ENCODE results near the gene HUWE1.

HUWE1 gene

DNA sequence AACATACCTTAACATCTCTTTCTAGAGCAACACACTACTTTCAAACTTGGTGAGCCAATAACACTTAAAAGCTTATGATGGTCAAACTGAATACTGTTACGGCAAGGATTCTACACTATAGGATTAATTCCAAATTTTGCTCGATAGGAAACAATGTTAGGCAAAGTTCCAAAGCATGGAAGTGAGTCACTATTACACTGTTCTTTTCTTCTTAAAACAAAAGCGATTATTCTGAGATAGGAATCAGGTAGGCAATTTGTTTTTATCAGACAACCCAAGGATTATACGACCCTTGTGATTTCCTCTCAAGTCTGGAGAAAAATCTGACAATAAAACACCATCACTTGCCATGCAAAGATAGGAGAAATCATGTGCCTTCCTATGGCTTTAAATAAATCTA is 81.5 kb downstream of the HUWE1 start:
- Histone ChIP-seq H3K27ac (ENCODE audit: low read depth, low read length) (no peak overlapping the region), H3K23ac (ENCODE audit: low read length) (no peak overlapping the region), H3K36me3 (ENCODE audit: control insufficient read depth, insufficient read depth, low read length) (peaks cover 6% of the 10 kb centered on the region), H3K4me1 (ENCODE audit: control insufficient read depth, low read depth, low read length) (no peaks in the 10 kb centered on the region), H3K18ac (ENCODE audit: low read length) (no peak overlapping the region), H3K27me3 (ENCODE audit: insufficient read depth, low read length, poor library complexity) (no peaks in the 10 kb centered on the region), H3K9ac (ENCODE audit: low read length) (no peak overlapping the region), H3K56ac (ENCODE audit: low read length) (no peak overlapping the region), H2BK5ac (ENCODE audit: low read length) (no peak overlapping the region), H3K79me2 (ENCODE audit: control insufficient read depth, insufficient read depth, low read length) (no peaks in the 10 kb centered on the region), H2BK15ac (replicated peaks; ENCODE audit: low read depth) (no peak overlapping the region), H4K8ac (ENCODE audit: low read depth, low read length) (no peak overlapping the region), H3K4ac (ENCODE audit: low read depth, low read length) (no peak overlapping the region), H3K4me3 (ENCODE audit: low read length) (no peak overlapping the region), H2AK5ac (ENCODE audit: low read length) (no peak overlapping the region), H4K5ac (ENCODE audit: low read length) (no peak overlapping the region), H2BK120ac (ENCODE audit: low read depth, low read length) (no peak overlapping the region), H3K4me2 (ENCODE audit: low read length) (no peak overlapping the region), H3K79me1 (ENCODE audit: low read length) (no peaks in the 10 kb centered on the region)
- DNase-seq, result no peak
- no CpG with 5 or more reads among the region's 4 CpGs for WGBS (ENCODE audit: extremely low coverage, insufficient coverage, low lambda C conversion rate)

DNA sequence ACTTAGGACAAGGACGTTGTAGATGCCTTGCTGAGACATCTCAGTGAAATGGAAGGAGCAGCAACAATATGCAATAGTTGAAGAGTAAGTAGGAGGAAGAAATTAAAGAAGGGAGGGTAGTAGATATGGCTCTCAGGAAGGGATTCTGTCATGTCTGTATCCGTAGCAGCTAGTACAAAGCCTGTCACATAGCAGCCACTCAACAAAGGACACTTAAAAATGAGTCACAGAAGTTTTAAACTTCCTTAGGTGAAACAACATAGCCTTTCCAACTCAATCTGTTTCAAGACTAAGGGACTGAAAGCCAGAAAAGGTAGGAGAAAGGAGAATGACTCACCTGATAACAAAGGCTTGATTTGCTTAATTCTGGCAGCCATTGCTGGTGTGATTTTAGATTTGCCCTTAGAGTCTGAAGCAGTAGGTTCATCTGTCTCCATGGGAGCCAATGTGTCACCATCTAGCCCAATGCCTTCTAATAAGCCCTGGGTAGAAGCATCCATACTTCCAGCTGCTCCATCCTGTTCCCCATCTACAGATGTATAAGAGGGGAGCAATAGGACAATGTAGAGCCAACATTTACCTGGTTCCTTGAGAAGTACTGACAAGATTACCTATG is 86.6 kb downstream of the HUWE1 start:
- Histone ChIP-seq H3K4ac (ENCODE audit: low read depth, low read length) (no peak overlapping the region), H4K5ac (ENCODE audit: low read length) (no peak overlapping the region), H3K23ac (ENCODE audit: low read length) (no peak overlapping the region), H2BK120ac (ENCODE audit: low read depth, low read length) (no peak overlapping the region), H2BK15ac (replicated peaks; ENCODE audit: low read depth) (no peak overlapping the region), H3K9ac (ENCODE audit: low read length) (no peak overlapping the region), H3K4me3 (ENCODE audit: low read length) (no peak overlapping the region), H3K27ac (ENCODE audit: low read depth, low read length) (no peak overlapping the region), H3K4me1 (ENCODE audit: control insufficient read depth, low read depth, low read length) (no peaks in the 10 kb centered on the region), H3K79me1 (ENCODE audit: low read length) (no peaks in the 10 kb centered on the region), H3K79me2 (ENCODE audit: control insufficient read depth, insufficient read depth, low read length) (no peaks in the 10 kb centered on the region), H3K36me3 (ENCODE audit: control insufficient read depth, insufficient read depth, low read length) (peaks cover 7% of the 10 kb centered on the region), H4K8ac (ENCODE audit: low read depth, low read length) (no peak overlapping the region), H2BK5ac (ENCODE audit: low read length) (no peak overlapping the region), H3K18ac (ENCODE audit: low read length) (no peak overlapping the region), H2AK5ac (ENCODE audit: low read length) (no peak overlapping the region), H3K56ac (ENCODE audit: low read length) (no peak overlapping the region), H3K27me3 (ENCODE audit: insufficient read depth, low read length, poor library complexity) (no peaks in the 10 kb centered on the region), H3K4me2 (ENCODE audit: low read length) (no peak overlapping the region)
- WGBS (ENCODE audit: extremely low coverage, insufficient coverage, low lambda C conversion rate), result no CpG with 5 or more reads among the region's 2 CpGs
- no peak for DNase-seq

DNA sequence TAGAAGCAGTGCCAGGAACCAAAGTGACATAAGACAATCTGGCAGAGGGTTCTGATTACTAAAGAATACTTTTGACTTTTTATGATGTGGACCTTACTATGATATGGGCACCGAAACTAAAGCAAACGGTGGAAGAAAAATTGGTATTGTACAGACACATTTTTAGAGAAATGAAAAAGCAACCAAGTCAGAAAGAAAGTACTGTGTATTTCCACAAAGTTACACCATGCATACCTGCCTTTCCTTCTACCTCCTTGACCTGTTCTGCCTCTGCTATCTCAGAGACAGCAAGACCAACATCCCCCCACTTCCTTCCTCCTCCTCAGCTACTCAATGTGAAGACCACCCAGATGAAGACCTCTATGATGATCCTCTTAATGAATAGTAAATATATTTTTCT is 88.3 kb downstream of the HUWE1 start:
- H3K36me3 ChIP-seq (ENCODE audit: control insufficient read depth, insufficient read depth, low read length), result peaks cover 11% of the 10 kb centered on the region
- no peak overlapping the region for H3K23ac ChIP-seq (ENCODE audit: low read length)
- no peak overlapping the region for H3K4me2 ChIP-seq (ENCODE audit: low read length)
- H3K4me1 ChIP-seq (ENCODE audit: control insufficient read depth, low read depth, low read length), result no peaks in the 10 kb centered on the region
- H3K27me3 ChIP-seq (ENCODE audit: insufficient read depth, low read length, poor library complexity), result no peaks in the 10 kb centered on the region
- no CpG with 5 or more reads among the region's 2 CpGs for WGBS (ENCODE audit: extremely low coverage, insufficient coverage, low lambda C conversion rate)
- H3K4me3 ChIP-seq (ENCODE audit: low read length), result no peak overlapping the region
- H2BK120ac ChIP-seq (ENCODE audit: low read depth, low read length), result no peak overlapping the region
- no peak overlapping the region for H3K27ac ChIP-seq (ENCODE audit: low read depth, low read length)
- no peak overlapping the region for H3K56ac ChIP-seq (ENCODE audit: low read length)
- H2AK5ac ChIP-seq (ENCODE audit: low read length), result no peak overlapping the region
- H3K9ac ChIP-seq (ENCODE audit: low read length), result no peak overlapping the region
- DNase-seq, result no peak
- no peaks in the 10 kb centered on the region for H3K79me2 ChIP-seq (ENCODE audit: control insufficient read depth, insufficient read depth, low read length)
- H3K79me1 ChIP-seq (ENCODE audit: low read length), result no peaks in the 10 kb centered on the region
- H3K18ac ChIP-seq (ENCODE audit: low read length), result no peak overlapping the region
- no peak overlapping the region for H2BK5ac ChIP-seq (ENCODE audit: low read length)
- no peak overlapping the region for H4K8ac ChIP-seq (ENCODE audit: low read depth, low read length)
- H2BK15ac ChIP-seq (replicated peaks; ENCODE audit: low read depth), result no peak overlapping the region
- no peak overlapping the region for H3K4ac ChIP-seq (ENCODE audit: low read depth, low read length)
- H4K5ac ChIP-seq (ENCODE audit: low read length), result no peak overlapping the region

DNA sequence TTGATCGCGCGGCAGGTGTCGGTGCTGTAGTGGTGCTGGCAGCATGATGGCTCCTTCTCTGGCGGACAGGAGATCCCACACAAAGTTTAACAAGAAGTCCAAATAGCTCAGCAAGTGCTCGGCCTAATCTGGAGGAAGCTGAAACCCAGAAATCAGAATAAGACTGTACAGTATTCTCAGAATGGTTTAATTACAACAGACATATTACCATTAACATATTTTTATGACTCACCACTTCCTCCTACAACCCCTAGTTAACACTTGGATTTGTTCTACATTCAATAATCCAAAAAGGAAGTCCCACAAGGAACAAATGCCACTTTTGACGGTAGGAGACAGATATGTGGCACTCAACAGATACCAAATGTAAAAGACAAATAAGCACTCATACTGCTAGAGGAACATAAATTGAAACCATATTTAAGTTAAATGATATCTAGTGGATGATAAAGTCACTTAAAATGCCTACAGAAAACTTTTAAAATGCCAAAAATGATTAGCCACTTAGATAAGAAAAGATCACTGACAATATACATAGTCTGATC is 91.2 kb downstream of the HUWE1 start:
- Histone ChIP-seq H3K4me1 (ENCODE audit: control insufficient read depth, low read depth, low read length) (no peaks in the 10 kb centered on the region), H3K36me3 (ENCODE audit: control insufficient read depth, insufficient read depth, low read length) (peaks cover 20% of the 10 kb centered on the region), H2BK5ac (ENCODE audit: low read length) (no peak overlapping the region), H3K79me2 (ENCODE audit: control insufficient read depth, insufficient read depth, low read length) (no peaks in the 10 kb centered on the region), H3K18ac (ENCODE audit: low read length) (no peak overlapping the region), H3K56ac (ENCODE audit: low read length) (no peak overlapping the region), H3K27me3 (ENCODE audit: insufficient read depth, low read length, poor library complexity) (no peaks in the 10 kb centered on the region), H3K23ac (ENCODE audit: low read length) (no peak overlapping the region), H3K4me3 (ENCODE audit: low read length) (no peak overlapping the region), H3K4me2 (ENCODE audit: low read length) (no peak overlapping the region), H3K9ac (ENCODE audit: low read length) (no peak overlapping the region), H3K79me1 (ENCODE audit: low read length) (no peaks in the 10 kb centered on the region), H4K8ac (ENCODE audit: low read depth, low read length) (no peak overlapping the region), H2BK15ac (replicated peaks; ENCODE audit: low read depth) (no peak overlapping the region), H2AK5ac (ENCODE audit: low read length) (no peak overlapping the region), H2BK120ac (ENCODE audit: low read depth, low read length) (no peak overlapping the region), H3K27ac (ENCODE audit: low read depth, low read length) (no peak overlapping the region), H4K5ac (ENCODE audit: low read length) (no peak overlapping the region), H3K4ac (ENCODE audit: low read depth, low read length) (no peak overlapping the region)
- WGBS (ENCODE audit: extremely low coverage, insufficient coverage, low lambda C conversion rate), result no CpG with 5 or more reads among the region's 7 CpGs
- no peak for DNase-seq

DNA sequence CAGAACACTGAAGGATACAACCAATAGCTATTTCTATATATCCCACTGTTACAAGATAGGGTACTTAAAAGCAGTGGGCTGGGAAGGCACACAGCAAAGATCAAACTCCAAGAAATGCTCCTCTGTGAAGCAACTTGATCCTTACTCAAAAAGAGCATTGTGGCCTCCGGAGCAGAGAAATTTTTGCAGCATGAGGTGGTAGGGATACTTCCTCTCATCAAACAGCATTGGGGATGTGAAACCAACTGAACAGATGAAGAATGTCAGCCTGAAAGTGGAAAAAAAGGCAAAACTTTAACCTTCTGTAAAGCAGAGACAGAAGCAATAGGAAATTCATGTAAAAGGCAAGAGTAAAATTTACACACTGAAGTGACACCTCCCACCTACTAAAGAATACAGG is 92.2 kb downstream of the HUWE1 start:
- H3K56ac ChIP-seq (ENCODE audit: low read length), result no peak overlapping the region
- no peak overlapping the region for H3K4ac ChIP-seq (ENCODE audit: low read depth, low read length)
- H2BK15ac ChIP-seq (replicated peaks; ENCODE audit: low read depth), result no peak overlapping the region
- H3K23ac ChIP-seq (ENCODE audit: low read length), result no peak overlapping the region
- H3K79me2 ChIP-seq (ENCODE audit: control insufficient read depth, insufficient read depth, low read length), result no peaks in the 10 kb centered on the region
- no peaks in the 10 kb centered on the region for H3K79me1 ChIP-seq (ENCODE audit: low read length)
- no CpG with 5 or more reads among the region's 1 CpG for WGBS (ENCODE audit: extremely low coverage, insufficient coverage, low lambda C conversion rate)
- H4K8ac ChIP-seq (ENCODE audit: low read depth, low read length), result no peak overlapping the region
- no peak overlapping the region for H4K5ac ChIP-seq (ENCODE audit: low read length)
- no peak overlapping the region for H2BK120ac ChIP-seq (ENCODE audit: low read depth, low read length)
- no peaks in the 10 kb centered on the region for H3K4me1 ChIP-seq (ENCODE audit: control insufficient read depth, low read depth, low read length)
- no peaks in the 10 kb centered on the region for H3K27me3 ChIP-seq (ENCODE audit: insufficient read depth, low read length, poor library complexity)
- no peak overlapping the region for H2BK5ac ChIP-seq (ENCODE audit: low read length)
- H3K4me2 ChIP-seq (ENCODE audit: low read length), result no peak overlapping the region
- H3K27ac ChIP-seq (ENCODE audit: low read depth, low read length), result no peak overlapping the region
- no peak overlapping the region for H2AK5ac ChIP-seq (ENCODE audit: low read length)
- peaks cover 17% of the 10 kb centered on the region for H3K36me3 ChIP-seq (ENCODE audit: control insufficient read depth, insufficient read depth, low read length)
- H3K18ac ChIP-seq (ENCODE audit: low read length), result no peak overlapping the region
- H3K4me3 ChIP-seq (ENCODE audit: low read length), result no peak overlapping the region
- DNase-seq, result no peak
- H3K9ac ChIP-seq (ENCODE audit: low read length), result no peak overlapping the region
